Thymus (tissue), 11 donors: ENCODE results near the gene SLC26A11. TPM values are rescaled to one million over a fixed set of nuclear protein-coding genes. Genes with fewer than 3 reads are reported as not detected.

Experiments used
- DNase-seq, 9 donors: peaks; one replicate each; pipeline ENCODE4 v3.0.0-alpha.2; 2013; ENCODE audit warnings: low spot score in 9 of 9, low read depth in 6 of 9, missing footprints in 1 of 9
- H3K27ac ChIP-seq, 2 donors: one replicate each; pipeline ENCODE4 v1.5.1; 2013; ENCODE audit warnings: control low read depth in 1 of 2, low read depth in 1 of 2, low read length in 1 of 2, mild to moderate bottlenecking in 1 of 2, moderate library complexity in 1 of 2
- H3K27me3 ChIP-seq, 2 donors: one replicate each; pipeline ENCODE4 v1.5.1; 2013; ENCODE audit warnings: low read length in 1 of 2; ENCODE audit not compliant: control insufficient read depth in 2 of 2, insufficient read depth in 1 of 2
- H3K36me3 ChIP-seq, 2 donors: one replicate each; pipeline ENCODE4 v1.5.1; 2013; ENCODE audit warnings: low read length in 1 of 2, mild to moderate bottlenecking in 1 of 2, moderate library complexity in 1 of 2; ENCODE audit not compliant: control insufficient read depth in 2 of 2, insufficient read depth in 2 of 2
- H3K4me1 ChIP-seq, 2 donors: one replicate each; pipeline ENCODE4 v1.5.1; 2013; ENCODE audit warnings: low read length in 2 of 2; ENCODE audit not compliant: control insufficient read depth in 2 of 2, insufficient read depth in 2 of 2
- H3K4me3 ChIP-seq, 2 donors: one replicate each; pipeline ENCODE4 v1.5.1; 2013; ENCODE audit warnings: low read length in 2 of 2, control low read depth in 1 of 2, mild to moderate bottlenecking in 1 of 2
- H3K9me3 ChIP-seq, 2 donors: one replicate each; pipeline ENCODE4 v1.5.1; 2013; ENCODE audit warnings: low read length in 1 of 2, mild to moderate bottlenecking in 1 of 2; ENCODE audit not compliant: control insufficient read depth in 2 of 2, insufficient read depth in 1 of 2
- WGBS: extraction: QIAGEN DNeasy Blood & Tissue Kit; methylation state at CpG from one replicate; pipeline ENCODE4 v1.1.7; 2013; 5-methylcytosine and 5-hydroxymethylcytosine counted together
- polyA plus RNA-seq: library from polyadenylated mRNA; stranded (reverse); fragments of 200-250 nt; gene quantifications from one replicate; pipeline ENCODE4 v1.2.3, GENCODE V29; 2013
- total RNA-seq: library from RNA; stranded (reverse); fragments of 120-200 nt; gene quantifications from one replicate; pipeline ENCODE4 v1.2.4, GENCODE V29; 2013
- donor health status: healthy.

The SLC26A11 gene
- total and polyA plus RNA-seq, 2 donors = 2.3 to 17.4 TPM

GRCh38 chr17:80286638-80286960 is 66.4 kb downstream of the SLC26A11 start:
- no peak overlapping the region for H3K4me3 ChIP-seq
- no peaks in the 10 kb centered on the region for H3K27me3 ChIP-seq
- DNase-seq = no peak
- peaks cover 68 to 71% of the 10 kb centered on the region in 2 donors for H3K36me3 ChIP-seq
- WGBS = 98% methylated on average over 5 of the region's 5 CpGs
- no peak overlapping the region for H3K27ac ChIP-seq
- H3K4me1 ChIP-seq = peaks cover 11 to 45% of the 10 kb centered on the region in 2 donors
- H3K9me3 ChIP-seq = peaks cover 0 to 5% of the 10 kb centered on the region in 2 donors

GRCh38 chr17:80287038-80287437 is 66.8 kb downstream of the SLC26A11 start:
- Histone ChIP-seq H3K27ac (peak overlapping the region in 1 of 2 donors; percentile 92), H3K4me3 (no peak overlapping the region), H3K36me3 (peaks cover 68 to 72% of the 10 kb centered on the region in 2 donors), H3K9me3 (peaks cover 0 to 5% of the 10 kb centered on the region in 2 donors), H3K27me3 (no peaks in the 10 kb centered on the region), H3K4me1 (peaks cover 11 to 45% of the 10 kb centered on the region in 2 donors)
- no peak for DNase-seq
- 97% methylated on average over 9 of the region's 9 CpGs for WGBS

GRCh38 chr17:80287806-80288567 is 67.8 kb downstream of the SLC26A11 start:
- H3K4me1 ChIP-seq = peaks cover 11 to 44% of the 10 kb centered on the region in 2 donors
- 74% methylated on average over 22 of the region's 22 CpGs for WGBS
- H3K36me3 ChIP-seq = peaks cover 75 to 79% of the 10 kb centered on the region in 2 donors

GRCh38 chr17:80289616-80290015 is 69.4 kb downstream of the SLC26A11 start:
- H3K36me3 ChIP-seq = peaks cover 78 to 83% of the 10 kb centered on the region in 2 donors
- H3K4me3 ChIP-seq = no peak overlapping the region
- H3K4me1 ChIP-seq = peaks cover 11 to 37% of the 10 kb centered on the region in 2 donors
- DNase-seq = no peak
- peak overlapping the region; percentile 11 to 92 for H3K27ac ChIP-seq
- WGBS = 25% methylated on average over 6 of the region's 6 CpGs
- H3K27me3 ChIP-seq = no peaks in the 10 kb centered on the region
- H3K9me3 ChIP-seq = peaks cover 0 to 5% of the 10 kb centered on the region in 2 donors

More at GRCh38 chr17:80287806-80288567, 67.8 kb downstream of the SLC26A11 start:
- Histone ChIP-seq H3K27ac (peak overlapping the region; percentile 61 to 92), H3K4me3 (peak overlapping the region in 1 of 2 donors; percentile 24), H3K9me3 (peaks cover 0 to 5% of the 10 kb centered on the region in 2 donors), H3K27me3 (no peaks in the 10 kb centered on the region)
- no peak for DNase-seq

GRCh38 chr17:80290156-80290555 is 69.9 kb downstream of the SLC26A11 start:
- peak overlapping the region in 1 of 2 donors; percentile 92 for H3K27ac ChIP-seq
- H3K9me3 ChIP-seq = peaks cover 0 to 5% of the 10 kb centered on the region in 2 donors
- no peak for DNase-seq
- 97% methylated on average over 25 of the region's 25 CpGs for WGBS
- H3K4me3 ChIP-seq = no peak overlapping the region
- peaks cover 11 to 37% of the 10 kb centered on the region in 2 donors for H3K4me1 ChIP-seq
- H3K27me3 ChIP-seq = no peaks in the 10 kb centered on the region
- peaks cover 78 to 83% of the 10 kb centered on the region in 2 donors for H3K36me3 ChIP-seq

GRCh38 chr17:80291260-80291659 is 71.0 kb downstream of the SLC26A11 start:
- Histone ChIP-seq H3K27ac (no peak overlapping the region), H3K4me3 (no peak overlapping the region), H3K27me3 (no peaks in the 10 kb centered on the region), H3K9me3 (peaks cover 0 to 5% of the 10 kb centered on the region in 2 donors), H3K36me3 (peaks cover 85 to 89% of the 10 kb centered on the region in 2 donors), H3K4me1 (peaks cover 11 to 37% of the 10 kb centered on the region in 2 donors)
- DNase-seq = no peak
- 97% methylated on average over 6 of the region's 6 CpGs for WGBS

- H3K4me3 ChIP-seq = no peak overlapping the region
- no peaks in the 10 kb centered on the region for H3K27me3 ChIP-seq
- peaks cover 85 to 89% of the 10 kb centered on the region in 2 donors for H3K36me3 ChIP-seq
- no peak overlapping the region for H3K27ac ChIP-seq
- peaks cover 11 to 33% of the 10 kb centered on the region in 2 donors for H3K4me1 ChIP-seq
- H3K9me3 ChIP-seq = peaks cover 0 to 5% of the 10 kb centered on the region in 2 donors
- no peak for DNase-seq
- WGBS = 97% methylated on average over 20 of the region's 20 CpGs
These were observed 71.7 kb downstream of the SLC26A11 start for GRCh38 chr17:80291691-80292487.

- no peak overlapping the region for H3K27ac ChIP-seq
- no peak for DNase-seq
- 97% methylated on average over 10 of the region's 10 CpGs for WGBS
These were observed 72.3 kb downstream of the SLC26A11 start for GRCh38 chr17:80292521-80292971.

GRCh38 chr17:80294210-80294609 is 74.0 kb downstream of the SLC26A11 start:
- H3K27ac ChIP-seq = no peak overlapping the region
- no peak for DNase-seq
- no peak overlapping the region for H3K4me3 ChIP-seq
- peaks cover 83 to 90% of the 10 kb centered on the region in 2 donors for H3K36me3 ChIP-seq
- peaks cover 0 to 9% of the 10 kb centered on the region in 2 donors for H3K4me1 ChIP-seq
- H3K9me3 ChIP-seq = peaks cover 0 to 5% of the 10 kb centered on the region in 2 donors
- WGBS = 94% methylated on average over 7 of the region's 7 CpGs
- no peaks in the 10 kb centered on the region for H3K27me3 ChIP-seq

More at GRCh38 chr17:80292521-80292971, 72.3 kb downstream of the SLC26A11 start:
- peaks cover 0 to 5% of the 10 kb centered on the region in 2 donors for H3K9me3 ChIP-seq
- H3K27me3 ChIP-seq = no peaks in the 10 kb centered on the region
- H3K4me3 ChIP-seq = no peak overlapping the region
- H3K36me3 ChIP-seq = peaks cover 85 to 88% of the 10 kb centered on the region in 2 donors
- H3K4me1 ChIP-seq = peaks cover 11 to 26% of the 10 kb centered on the region in 2 donors
